Measurements from ENCODE around the gene CORIN.
A peak's percentile ranks its signal among the peaks of the same experiment; 100 is the strongest.

Gene CORIN

GRCh38 chr4:47837908-47838294, at the start of gene CORIN:
CORIN (minus strand) TSS chr4:47838067; CDS start chr4:47837949, 118 bp downstream.
- no peak for DNase-seq

DNA sequence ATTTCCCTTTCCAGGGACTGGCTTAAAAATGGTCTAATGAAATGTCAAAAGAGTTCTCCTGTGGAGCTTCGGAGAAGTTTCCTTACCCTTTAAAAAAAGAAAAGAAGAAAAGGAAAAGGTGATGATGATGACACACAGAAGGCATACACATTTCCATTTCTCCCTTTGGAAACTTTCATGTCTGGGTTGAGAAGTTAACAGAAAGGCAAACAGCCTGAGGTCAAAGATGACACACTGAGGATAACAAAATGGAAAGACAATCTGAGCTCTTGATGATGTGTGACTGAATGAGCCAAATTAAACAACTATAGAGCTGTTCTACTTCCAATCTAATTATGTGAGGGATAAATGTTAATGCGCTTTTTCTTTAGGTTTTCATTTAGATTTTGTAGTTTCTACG, 44.4 kb upstream of the CORIN start:
- DNase-seq = no peak

DNA sequence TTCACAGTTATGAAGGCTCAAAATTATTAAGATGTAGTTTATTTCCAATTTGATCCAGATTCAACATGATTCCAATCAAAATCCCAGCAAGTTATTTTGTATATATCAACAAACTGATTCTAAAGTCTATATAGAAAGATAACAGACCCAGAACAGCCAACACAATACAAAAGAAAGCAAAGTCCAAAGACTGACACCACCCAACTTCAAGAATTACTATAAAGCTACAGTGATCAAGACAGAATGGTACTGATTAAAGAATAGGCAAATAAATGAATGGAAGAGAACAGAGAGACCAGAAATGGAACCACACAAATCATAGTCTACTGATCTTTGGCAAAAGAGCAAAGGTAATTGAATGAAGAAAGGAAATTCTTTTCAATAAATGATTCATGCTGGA, 41.6 kb upstream of the CORIN start:
- no peak for DNase-seq

- no peak for DNase-seq
Observed at GRCh38 chr4:47876784-47877546, 39.1 kb upstream of the CORIN start.

DNA sequence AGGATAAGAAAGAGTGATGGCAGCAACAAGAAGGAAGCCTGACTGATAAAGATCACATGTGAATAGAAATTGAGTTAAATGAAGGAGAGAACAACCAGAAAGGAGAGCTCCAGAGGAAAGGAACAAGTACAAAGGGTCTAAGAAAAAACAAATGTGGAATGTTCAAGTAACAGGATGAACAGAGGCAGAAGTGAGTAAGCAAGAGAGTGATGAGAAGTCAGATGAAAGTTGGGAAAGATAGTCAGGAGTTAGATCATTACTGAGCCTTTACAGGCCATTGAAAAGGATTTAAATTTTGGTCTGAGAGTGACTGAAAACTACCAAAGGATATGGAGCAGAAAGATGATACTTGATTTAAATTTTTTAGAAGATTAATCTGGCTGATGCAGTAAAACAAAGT, 38.4 kb upstream of the CORIN start:
- DNase-seq = no peak

- DNase-seq = no peak
Observed at GRCh38 chr4:47873877-47874541, 36.1 kb upstream of the CORIN start.

- no peak for DNase-seq
Observed at GRCh38 chr4:47863486-47863885, 25.6 kb upstream of the CORIN start.

DNA sequence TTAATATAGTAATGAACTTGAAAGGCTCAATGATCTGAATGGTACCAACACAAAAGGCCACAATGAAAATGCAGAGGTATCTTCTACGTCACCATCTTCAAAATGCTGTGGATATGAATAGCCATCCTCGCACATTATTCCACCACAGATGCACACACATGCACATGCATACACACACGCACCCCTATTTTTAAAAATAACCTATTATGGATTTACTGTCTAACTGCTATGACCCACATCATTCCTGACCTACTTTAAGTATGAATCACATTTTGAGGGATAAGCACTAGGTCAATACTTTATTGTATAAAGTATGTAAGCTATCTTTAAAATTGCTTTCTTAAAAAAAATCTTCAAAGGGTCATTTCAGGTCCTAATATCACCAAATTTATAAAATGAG, 24.4 kb upstream of the CORIN start:
- no peak for DNase-seq

DNA sequence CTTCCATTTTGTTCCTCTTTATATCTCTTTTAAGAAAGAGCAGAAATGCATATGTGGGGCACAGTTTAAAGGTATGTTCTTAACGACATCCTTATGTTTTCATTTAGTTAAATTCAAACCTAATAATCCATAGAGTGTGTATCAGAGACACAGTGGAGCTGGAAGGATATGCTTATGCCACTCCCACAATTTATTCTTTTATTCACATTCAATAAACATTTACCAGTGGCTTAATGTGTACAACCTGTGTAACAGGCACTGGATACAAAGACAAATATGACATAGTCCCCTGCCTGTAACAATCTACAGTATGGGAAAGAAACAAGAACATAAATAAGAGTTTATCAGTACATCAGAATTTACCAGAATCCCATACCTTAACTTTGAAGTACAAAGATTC, 22.4 kb upstream of the CORIN start:
- no peak for DNase-seq

GRCh38 chr4:47858006-47858405, 20.1 kb upstream of the CORIN start:
- no peak for DNase-seq

GRCh38 chr4:47856713-47857112, 18.8 kb upstream of the CORIN start:
- DNase-seq = no peak

DNA sequence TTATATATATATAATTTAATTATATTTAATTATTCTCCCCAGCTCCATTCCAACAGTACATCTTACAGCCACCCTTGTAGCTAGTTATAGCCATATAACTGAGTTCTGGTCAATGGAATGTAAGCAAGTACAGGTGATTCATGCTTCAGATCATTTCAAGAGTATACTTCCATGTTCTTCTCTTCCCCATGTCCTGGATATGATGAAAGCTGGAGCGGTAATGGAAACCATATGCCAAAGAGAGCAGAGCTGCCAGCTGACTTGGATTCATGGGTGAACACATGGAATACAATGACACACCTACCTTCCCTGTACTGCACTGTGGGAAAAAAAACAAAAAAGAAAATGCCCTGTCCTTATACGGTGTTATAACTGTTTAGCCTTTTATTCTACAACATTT, 17.5 kb upstream of the CORIN start:
- no peak for DNase-seq

DNA sequence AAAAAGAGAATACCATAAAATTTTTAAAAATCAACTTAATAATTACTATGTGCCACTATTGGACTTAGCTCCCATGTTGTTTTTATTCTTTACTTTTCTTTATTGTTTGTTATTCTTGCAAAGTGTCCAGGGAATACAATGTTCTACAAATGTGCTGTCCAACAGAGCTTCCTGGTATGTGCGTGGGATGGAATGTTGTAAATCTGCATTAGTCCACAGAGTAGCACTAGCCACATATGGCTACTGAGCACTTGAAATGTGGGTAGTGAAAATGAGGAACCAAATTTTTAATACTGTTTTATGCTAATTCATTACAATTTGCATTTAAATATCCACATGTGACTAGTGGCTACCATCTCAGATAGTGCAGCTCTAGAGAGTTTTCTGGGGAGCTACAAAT, 14.3 kb upstream of the CORIN start:
- DNase-seq = no peak

DNA sequence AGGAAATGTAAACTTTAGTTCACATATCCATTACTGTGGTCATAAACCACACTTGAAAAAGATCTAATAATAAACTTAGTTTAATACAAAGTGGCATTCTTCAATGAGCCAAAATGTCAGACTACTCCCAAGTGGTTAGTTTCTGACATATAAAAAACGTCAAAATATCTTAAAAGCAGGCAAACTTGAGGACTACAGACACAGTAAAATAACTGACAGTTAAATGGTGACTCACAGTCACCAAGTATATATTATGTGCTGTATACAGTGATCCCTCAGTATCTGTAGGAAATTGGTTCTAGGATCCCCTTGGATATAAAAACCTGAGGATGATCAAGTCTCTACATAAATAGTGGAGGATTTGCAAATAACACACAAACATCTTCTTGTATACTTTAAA, 11.6 kb upstream of the CORIN start:
- DNase-seq = no peak

- no peak for DNase-seq
Observed at GRCh38 chr4:47848041-47848440, 10.2 kb upstream of the CORIN start.

DNA sequence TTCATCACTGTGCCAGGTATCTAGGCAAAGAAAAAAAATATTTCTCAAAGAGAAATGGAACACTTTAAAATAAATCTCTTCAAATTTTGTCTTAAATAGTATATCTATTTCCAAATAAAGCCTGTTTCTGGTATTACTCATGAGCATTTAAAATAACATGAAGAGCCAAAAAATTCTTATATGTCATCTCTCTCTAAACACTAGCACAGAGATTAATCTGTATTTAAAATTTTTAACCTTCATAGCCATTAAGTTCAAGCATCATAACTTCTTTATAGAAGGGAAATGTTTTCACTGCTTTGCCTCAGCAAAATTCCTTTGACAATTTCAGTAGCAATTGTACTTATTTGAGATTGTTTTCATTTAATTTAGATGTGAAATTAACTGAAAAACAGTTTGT, 5.1 kb upstream of the CORIN start:
- DNase-seq = no peak

GRCh38 chr4:47840291-47840690, 2.4 kb upstream of the CORIN start:
- DNase-seq = no peak

- no peak for DNase-seq
Observed at GRCh38 chr4:47839259-47839658, 1.4 kb upstream of the CORIN start.

DNA sequence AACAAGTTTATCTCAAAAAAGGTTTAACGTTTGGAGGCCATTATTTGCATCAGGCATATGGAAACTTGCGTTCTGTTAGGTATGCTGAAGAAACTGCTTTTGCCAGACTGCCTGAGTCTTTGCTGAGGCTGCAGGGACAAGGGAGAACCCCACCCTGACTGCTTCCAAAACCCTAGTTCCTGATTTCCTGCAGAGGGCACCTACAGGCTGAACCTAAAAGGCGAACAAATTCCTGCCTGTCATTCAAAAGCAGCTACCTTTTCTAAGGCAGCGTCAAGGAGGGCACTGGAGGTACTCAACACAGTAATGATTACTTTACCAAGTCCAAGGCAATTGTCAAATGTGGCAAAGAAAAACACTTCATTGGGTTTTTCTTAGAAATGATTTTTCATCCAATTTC, 578 bp upstream of the CORIN start:
- no peak for DNase-seq

GRCh38 chr4:47837094-47837907, 566 bp downstream of the CORIN start:
- DNase-seq = no peak

DNA sequence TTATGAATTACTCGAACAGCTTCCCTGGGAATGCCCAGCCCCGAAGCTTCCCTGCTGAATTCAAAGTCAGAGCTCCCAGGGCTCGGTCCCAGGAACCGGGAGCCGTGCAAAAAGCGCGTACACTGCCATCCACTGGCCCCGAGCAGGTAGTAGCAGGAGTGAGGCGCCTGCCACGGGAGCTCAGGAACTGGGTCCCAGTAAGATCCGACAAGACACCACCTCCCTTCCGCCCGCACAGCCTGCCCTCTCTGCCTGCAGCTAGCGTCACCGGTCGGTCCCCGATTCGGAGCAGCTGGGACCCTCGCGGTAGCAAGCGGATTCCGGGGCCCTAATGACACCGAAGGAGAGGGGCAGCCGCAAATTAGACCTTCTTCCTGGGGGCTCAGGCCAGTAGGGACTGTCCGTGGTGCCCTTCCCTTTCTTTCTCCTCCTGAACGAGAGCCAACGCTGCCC, 1.2 kb downstream of the CORIN start:
- peak; percentile 40 for DNase-seq

DNA sequence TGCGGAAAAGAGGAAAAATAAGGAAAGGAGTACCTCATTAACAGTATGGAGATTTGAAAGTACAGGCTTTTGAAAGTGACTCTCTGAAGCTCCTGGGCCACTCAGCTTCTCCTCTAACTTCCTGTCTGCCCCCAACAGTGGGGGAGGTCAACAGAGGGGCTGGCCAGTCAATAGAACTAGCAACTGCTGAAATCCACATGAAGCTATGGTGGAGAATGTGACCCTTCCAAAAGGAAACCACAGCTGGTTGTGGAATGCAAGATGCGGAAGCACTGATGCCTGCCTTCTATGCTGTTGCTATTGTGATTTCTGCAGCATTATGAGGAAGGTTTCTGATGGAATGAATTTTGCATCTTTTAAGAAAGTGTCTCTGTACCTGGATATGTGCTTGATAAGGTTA, 2.4 kb downstream of the CORIN start:
- DNase-seq = no peak

- no peak for DNase-seq
Observed at GRCh38 chr4:47831026-47831679, 6.7 kb downstream of the CORIN start.
